KBM-7 (cell line): ENCODE measurements around the gene MEGF6.

Experiments
- DNase-seq: peaks from one replicate; pipeline ENCODE4 v3.0.0-alpha.2; 2015
- in situ Hi-C: fragments of 300-500 bp; cut with MboI; formaldehyde crosslinking; loops from 2 replicates; pipeline ENCODE4 v1.14.3; 2020; ENCODE audit warnings: low sequenced_read_pairs, low pct_unique_long_range_greater_than_20kb, mixed read lengths

Gene MEGF6

DNA sequence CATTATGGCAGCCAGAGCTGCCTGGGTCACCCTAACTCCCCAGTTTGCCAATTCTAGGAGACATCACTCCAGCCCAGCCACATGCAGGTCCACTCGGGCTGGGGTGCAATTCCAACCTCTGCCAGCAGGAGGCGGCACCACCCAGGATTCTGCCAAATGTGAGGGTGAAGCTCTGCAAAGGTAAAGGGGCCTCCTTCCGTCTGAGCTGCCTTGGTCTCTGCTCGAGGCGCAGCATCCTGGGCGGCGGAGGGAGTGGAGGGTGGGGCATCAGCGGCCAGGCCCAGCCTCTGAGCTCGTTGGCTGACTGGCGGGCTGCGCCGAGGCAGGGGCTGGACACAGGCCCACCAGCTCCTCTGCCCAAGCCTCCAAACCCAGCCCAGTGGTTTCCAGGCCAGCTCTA, 93.1 kb downstream of the MEGF6 start:
- DNase-seq: peak; percentile 23
- in situ Hi-C loops: no loop called here

- no peak for DNase-seq
- in situ Hi-C loops: no loop called here
Observed at GRCh38 chr1:3516911-3517675, 94.2 kb downstream of the MEGF6 start.

DNA sequence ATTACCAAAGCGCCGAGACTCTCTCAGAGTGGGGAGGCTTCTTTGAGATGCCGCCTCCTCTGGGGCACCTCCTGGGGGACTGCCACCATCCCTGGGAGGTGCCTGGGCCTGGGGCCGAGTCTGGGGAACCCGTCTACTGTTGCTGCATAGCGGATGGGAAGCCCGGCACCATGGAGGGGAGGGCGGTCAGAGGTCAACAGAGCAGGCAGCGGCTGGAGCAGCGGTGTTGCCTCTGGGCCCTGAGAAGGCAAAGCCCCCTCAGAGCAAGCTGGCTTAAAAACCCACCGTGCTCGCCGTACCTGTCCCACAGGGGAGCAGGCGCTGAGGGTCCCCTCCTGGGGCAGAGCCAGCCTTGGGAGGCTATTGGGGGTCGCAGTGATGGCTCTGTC, 94.8 kb downstream of the MEGF6 start:
- in situ Hi-C loops: no loop called here
- DNase-seq: no peak

DNA sequence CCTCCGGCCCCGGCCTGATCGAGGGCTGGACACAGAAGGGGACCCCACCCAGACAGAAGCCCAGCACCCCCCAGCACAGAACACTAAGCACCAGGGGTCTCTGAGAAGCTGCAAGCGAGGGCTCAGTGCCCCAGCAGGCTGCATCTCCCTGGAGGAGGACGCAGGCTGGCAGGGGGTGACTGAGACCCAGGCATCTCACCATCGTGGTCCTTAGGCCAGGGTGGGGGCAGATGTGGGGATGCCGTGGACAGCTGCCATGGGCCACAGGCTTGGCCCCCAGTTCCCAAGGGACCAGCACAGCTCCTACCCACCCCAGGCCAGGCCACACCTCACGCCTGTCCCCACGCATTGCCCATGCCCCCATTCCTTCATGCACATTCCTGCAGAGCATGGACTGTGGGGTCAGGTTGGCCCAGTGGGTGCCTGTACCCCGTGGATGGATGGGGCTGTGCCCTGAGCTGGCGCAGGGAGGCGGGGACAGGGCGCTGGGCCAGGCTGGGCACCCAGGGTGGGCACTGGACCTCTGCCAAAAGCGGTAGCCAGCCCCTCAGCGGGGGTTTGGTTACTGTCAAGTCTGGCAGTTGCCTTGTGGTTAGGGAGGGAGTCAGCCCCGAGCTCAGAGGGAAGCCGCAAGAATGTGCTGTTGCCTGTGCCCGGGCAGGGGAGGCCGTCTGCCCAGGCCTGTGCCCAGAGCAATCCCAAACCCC, 95.4 kb downstream of the MEGF6 start:
- in situ Hi-C loops: no loop called here
- DNase-seq: peak; percentile 68

- in situ Hi-C loops: no loop called here
Observed at GRCh38 chr1:3515272-3515671, 96.0 kb downstream of the MEGF6 start.

DNA sequence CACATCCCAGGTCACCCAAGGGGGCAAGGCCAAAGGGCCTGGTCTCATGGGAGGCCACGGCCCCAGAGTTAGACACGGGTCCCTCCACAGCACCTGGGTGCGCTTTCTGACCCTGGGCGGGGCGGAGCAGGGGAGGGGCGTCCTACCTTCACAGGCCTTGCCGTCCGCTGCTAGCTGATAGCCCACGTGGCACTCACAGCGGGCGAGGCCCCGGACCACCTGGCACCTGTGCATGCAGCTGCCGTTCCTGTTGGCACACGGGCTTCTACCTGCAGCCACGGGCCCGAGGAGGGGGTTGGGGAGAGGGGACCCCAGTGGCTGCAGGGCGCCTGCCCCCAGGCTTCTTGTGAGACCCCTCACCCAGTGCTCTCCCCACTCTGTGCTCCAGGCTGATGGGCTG, 96.9 kb downstream of the MEGF6 start:
- in situ Hi-C loops: no loop called here

More at GRCh38 chr1:3515272-3515671, 96.0 kb downstream of the MEGF6 start:
- no peak for DNase-seq

GRCh38 chr1:3511856-3512255, 99.5 kb downstream of the MEGF6 start:
- in situ Hi-C loops: no loop called here

More for the DNA sequence above, 96.9 kb downstream of the MEGF6 start:
- DNase-seq: no peak

DNA sequence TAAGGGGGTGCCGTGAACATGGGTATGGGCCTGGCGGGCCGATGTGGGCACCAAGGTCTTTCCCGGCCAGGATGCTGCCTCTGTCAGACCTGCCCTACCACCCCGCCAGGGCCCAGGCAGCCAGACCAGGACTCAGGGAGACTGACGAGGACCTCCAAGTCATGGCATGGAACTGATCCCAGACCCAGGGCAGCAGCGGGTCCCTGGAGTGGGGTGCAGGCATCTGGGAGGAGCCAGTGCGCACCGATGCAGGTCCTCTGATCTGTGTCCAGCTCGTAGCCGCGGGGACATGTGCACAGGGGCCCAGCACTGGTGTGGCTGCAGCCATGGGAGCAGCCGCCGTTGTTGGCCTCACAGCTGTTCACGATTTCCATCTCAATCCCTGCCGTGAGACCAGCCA, 100.0 kb downstream of the MEGF6 start:
- DNase-seq: no peak
- in situ Hi-C loops: no loop called here

More at GRCh38 chr1:3511856-3512255, 99.5 kb downstream of the MEGF6 start:
- no peak for DNase-seq

DNA sequence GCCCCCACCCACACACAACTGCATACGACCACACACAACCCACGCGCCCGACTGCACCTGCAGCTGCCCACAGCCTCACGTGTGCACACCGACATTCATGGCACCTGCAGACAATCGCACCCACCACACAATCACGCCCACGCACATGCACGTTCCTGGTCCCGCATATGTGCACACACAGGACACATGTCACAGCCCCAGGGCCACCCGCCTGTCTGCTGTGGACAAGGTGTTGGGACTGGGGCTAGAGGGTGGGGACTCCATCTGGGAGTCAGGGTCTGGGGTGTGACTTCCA, 100.4 kb downstream of the MEGF6 start:
- no peak for DNase-seq
- in situ Hi-C loops: no loop called here

DNA sequence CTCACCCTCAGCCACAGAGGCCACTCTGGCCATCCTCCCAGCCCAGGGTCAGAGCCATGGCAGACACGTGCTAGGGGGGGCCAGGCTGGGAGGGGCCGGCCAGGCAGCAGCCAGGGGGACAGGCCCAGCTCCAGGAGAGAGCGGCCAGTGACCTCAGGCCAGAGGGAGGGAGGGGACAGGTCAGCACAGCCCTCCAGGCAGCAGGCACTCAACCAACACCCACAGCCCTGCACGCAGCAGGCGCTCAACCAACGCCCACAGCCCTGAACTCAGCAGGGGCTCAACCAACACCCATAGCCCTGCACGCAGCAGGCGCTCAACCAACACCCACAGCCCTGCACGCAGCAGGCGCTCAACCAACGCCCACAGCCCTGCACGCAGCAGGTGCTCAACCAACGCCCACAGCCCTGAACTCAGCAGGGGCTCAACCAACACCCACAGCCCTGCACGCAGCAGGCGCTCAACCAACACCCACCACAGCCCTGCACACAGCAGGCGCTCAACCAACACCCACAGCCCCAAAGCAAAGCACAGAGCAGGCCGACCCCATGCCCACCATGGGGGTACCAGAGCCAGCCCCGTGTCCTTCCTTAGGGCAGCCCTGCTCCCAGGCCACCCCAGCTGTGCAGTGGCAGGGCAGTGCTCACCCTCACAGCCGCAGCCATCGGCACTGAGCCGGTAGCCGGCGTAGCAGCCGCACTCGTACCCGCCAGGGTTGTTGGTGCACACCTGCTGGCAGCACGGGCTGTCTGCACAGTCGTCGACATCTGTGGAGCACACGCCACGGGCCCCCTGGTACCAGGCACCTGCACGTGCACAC, 101.0 kb downstream of the MEGF6 start:
- no peak for DNase-seq
- in situ Hi-C loops: no loop called here

DNA sequence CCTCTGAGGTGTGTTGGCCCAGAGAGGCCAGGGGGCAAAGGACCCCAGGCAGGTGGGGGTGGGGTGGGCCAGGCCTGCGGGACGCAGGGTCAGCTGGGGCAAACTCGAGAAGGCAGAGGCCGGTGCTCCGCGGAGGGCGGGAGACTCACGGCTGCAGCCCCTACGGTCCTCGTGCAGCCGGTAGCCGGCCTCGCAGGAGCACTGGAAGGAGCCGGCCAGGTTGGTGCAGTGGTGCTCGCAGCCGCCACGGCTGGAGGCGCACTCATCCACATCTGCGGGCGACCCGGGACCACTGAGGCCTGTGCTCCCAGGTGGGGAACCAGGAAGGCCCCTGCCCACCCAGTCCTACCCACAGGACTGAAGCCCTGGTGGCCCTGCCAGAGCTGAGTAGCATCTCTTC, 101.6 kb downstream of the MEGF6 start:
- in situ Hi-C loops: no loop called here
- DNase-seq: no peak

DNA sequence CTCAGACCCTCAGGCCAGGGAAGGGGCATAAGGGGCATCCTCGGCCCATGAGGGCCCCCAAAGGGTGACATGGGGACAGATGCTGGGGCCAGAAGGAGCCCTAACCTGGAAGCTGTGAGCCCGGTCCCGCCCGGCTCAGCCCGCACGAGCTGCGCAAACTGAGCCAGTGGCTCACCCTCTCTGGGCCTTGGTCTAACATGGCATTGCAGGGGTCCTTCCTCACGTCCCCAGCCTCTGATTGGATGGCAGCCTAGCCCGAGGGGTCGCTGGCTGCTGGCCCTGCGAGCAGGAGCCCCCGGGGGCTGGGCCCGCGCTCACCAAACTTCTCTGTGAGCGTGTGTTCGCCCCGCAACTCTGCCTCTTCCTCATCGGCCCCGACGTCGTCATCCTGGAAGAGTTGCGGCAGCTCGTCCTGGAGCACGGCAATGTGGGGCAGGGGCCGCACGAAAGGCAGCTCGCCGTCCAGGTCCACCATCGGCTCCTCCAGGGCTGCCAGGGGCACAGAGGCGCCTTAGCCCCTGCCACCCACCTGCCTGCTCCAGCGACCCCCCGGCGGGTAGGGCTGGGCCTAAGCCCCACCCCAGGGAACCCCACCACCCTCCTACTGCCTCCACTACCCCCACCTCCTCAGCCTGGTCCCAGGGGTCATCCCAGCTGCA, 102.4 kb downstream of the MEGF6 start:
- in situ Hi-C loops: no loop called here
- no peak for DNase-seq

DNA sequence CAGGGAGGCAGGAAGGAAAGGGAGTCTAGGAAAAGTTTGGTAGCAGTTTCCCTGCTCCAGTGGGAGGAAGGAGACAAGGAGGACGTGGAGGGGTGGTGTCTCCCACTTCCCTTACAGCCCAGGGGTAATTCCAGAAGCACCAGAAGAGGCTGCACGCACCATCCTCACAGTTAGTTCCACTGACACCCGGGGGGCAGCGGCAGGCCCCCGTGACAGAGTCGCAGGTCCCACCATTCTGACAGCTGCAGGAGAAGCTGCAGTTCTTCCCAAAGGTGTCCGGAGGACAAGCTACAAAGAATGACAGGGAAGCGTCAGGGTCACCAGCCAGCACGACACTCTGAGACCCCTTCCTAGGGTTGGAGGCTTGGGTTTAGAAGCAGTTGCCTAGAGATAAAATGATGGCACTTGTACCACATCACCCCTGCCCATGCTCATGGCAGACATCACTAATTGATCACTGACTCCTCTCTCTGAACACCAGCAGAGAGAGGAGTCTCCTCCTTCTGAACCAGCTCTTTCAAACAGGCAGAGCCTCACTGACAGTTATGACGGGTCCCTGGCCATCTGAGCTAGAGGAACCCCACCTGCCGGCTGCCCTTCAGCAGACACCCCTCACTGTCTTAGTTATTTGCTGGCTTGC, 103.6 kb downstream of the MEGF6 start:
- in situ Hi-C loops: no loop called here

GRCh38 chr1:3506943-3507342, 104.4 kb downstream of the MEGF6 start:
- no peak for DNase-seq
- in situ Hi-C loops: no loop called here

More for the DNA sequence above, 103.6 kb downstream of the MEGF6 start:
- no peak for DNase-seq

DNA sequence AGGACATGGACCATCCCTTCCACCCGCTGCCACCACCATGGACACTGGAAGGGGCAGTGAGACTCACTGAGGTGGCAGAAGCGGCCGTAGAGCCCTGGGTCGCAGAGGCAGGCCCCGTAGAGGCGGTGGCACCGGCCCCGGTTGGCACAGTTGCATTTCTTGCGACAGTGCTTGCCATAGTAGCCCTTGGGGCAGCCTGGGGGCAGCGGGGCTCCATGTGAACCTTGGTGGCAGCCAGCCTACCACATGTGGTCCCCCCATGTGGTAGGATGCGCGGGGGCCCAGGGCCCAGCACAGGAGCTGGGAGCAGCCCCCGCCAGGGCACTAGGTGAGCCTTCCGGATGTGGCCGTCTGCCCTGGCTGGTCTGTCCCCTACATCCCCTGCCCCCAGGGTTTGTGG, 105.3 kb downstream of the MEGF6 start:
- DNase-seq: no peak
- in situ Hi-C loops: no loop called here

- in situ Hi-C loops: no loop called here
- no peak for DNase-seq
Observed at GRCh38 chr1:3505161-3505560, 106.1 kb downstream of the MEGF6 start.

DNA sequence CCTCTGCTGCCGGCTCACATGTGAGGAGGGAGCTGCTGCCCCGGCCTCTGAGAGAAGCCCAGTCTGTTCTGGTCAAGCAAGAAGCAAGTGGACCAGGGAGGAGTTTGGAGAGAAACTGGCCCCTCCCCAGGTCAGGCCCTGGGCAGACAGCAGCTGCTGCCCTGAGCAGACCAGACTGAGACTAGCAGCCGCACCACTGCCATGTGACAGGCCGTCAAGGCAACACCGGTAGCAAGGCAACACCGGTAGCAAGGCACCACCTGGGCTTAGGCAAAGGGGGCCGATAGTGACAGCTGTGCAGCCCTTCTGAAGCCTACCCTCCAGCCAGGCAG, 106.5 kb downstream of the MEGF6 start:
- DNase-seq: no peak
- in situ Hi-C loops: no loop called here

GRCh38 chr1:3504151-3504821, 107.0 kb downstream of the MEGF6 start:
- no peak for DNase-seq

DNA sequence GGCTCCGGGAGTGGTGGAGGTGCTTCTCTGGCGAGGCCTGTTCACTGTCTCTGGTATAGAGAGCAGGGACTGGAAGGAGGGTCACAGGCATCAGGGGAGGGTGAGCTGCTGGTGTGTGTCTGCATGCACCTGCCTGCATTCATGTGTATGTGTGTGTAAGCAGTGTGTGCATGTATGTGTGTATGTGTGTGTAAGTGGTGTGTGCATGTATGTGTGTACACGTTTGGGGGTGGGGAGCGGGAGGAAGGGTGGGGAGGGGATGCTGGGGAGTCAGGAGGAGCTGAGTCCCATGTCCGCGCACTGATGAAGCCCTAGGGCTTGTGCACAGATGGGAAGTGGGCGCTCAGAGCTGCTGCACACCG, 107.8 kb downstream of the MEGF6 start:
- in situ Hi-C loops: no loop called here
- no peak for DNase-seq

More at GRCh38 chr1:3504151-3504821, 107.0 kb downstream of the MEGF6 start:
- in situ Hi-C loops: no loop called here
